Bone marrow (tissue), 2 donors: ENCODE data around the gene DNASE2B.
A peak's percentile ranks its signal among the peaks of the same experiment; 100 is the strongest.

Source experiments
- DNase-seq, 2 donors: peaks; one replicate each; lab custom pipeline; 2025; lab: John Stamatoyannopoulos, UW

Gene DNASE2B

GRCh38 chr1:84374991-84375696 lies 23.1 kb upstream of the DNASE2B start:
- no peak for DNase-seq

- no peak for DNase-seq
These were observed 22.0 kb upstream of the DNASE2B start for GRCh38 chr1:84376000-84376910.

- DNase-seq, result no peak
These were observed 20.7 kb upstream of the DNASE2B start for GRCh38 chr1:84377480-84378095.

GRCh38 chr1:84379138-84379916 lies 19.0 kb upstream of the DNASE2B start:
- no peak for DNase-seq

GRCh38 chr1:84379917-84380180 lies 18.4 kb upstream of the DNASE2B start:
- no peak for DNase-seq

- no peak for DNase-seq
These were observed 16.2 kb upstream of the DNASE2B start for GRCh38 chr1:84382127-84382526.

GRCh38 chr1:84385347-84385746 lies 12.9 kb upstream of the DNASE2B start:
- no peak for DNase-seq

GRCh38 chr1:84386716-84387479 lies 11.4 kb upstream of the DNASE2B start:
- no peak for DNase-seq

GRCh38 chr1:84387480-84388163 lies 10.7 kb upstream of the DNASE2B start:
- no peak for DNase-seq

GRCh38 chr1:84390226-84390625 lies 8.1 kb upstream of the DNASE2B start:
- DNase-seq, result peak in 1 of 2 donors; percentile 26

GRCh38 chr1:84401156-84401555 lies 2.9 kb downstream of the DNASE2B start:
- no peak for DNase-seq

- DNase-seq, result no peak
These were observed 3.8 kb downstream of the DNASE2B start for GRCh38 chr1:84402060-84402459.

- no peak for DNase-seq
These were observed 4.2 kb downstream of the DNASE2B start for GRCh38 chr1:84402501-84402900.

GRCh38 chr1:84403347-84403746 lies 5.1 kb downstream of the DNASE2B start:
- DNase-seq, result peak in 1 of 2 donors; percentile 59

GRCh38 chr1:84406346-84406861 lies 8.1 kb downstream of the DNASE2B start:
- no peak for DNase-seq

- DNase-seq, result no peak
These were observed 9.2 kb downstream of the DNASE2B start for GRCh38 chr1:84407524-84407923.

- DNase-seq, result no peak
These were observed 9.7 kb downstream of the DNASE2B start for GRCh38 chr1:84407958-84408422.

- no peak for DNase-seq
These were observed 11.6 kb downstream of the DNASE2B start for GRCh38 chr1:84409888-84410287.

GRCh38 chr1:84410328-84411095 lies 12.2 kb downstream of the DNASE2B start:
- no peak for DNase-seq
